GM19468 (cell line): ENCODE measurements around the gene NR1D2.
"Not testable (repeated sequence)": the region's sequence is repeated elsewhere in the genome, so short reads cannot be mapped to it uniquely, and the experiment has no call there.

Experiments
- ATAC-seq: cut with Tn5 transposase; IDR thresholded peaks from one replicate; pipeline ENCODE4 v1.9.1; 2021; ENCODE audit warnings: mild to moderate bottlenecking, moderate library complexity, moderate number of reproducible peaks; ENCODE audit not compliant: unreplicated experiment; ENCODE audit errors: extremely low read depth

The NR1D2 gene

DNA sequence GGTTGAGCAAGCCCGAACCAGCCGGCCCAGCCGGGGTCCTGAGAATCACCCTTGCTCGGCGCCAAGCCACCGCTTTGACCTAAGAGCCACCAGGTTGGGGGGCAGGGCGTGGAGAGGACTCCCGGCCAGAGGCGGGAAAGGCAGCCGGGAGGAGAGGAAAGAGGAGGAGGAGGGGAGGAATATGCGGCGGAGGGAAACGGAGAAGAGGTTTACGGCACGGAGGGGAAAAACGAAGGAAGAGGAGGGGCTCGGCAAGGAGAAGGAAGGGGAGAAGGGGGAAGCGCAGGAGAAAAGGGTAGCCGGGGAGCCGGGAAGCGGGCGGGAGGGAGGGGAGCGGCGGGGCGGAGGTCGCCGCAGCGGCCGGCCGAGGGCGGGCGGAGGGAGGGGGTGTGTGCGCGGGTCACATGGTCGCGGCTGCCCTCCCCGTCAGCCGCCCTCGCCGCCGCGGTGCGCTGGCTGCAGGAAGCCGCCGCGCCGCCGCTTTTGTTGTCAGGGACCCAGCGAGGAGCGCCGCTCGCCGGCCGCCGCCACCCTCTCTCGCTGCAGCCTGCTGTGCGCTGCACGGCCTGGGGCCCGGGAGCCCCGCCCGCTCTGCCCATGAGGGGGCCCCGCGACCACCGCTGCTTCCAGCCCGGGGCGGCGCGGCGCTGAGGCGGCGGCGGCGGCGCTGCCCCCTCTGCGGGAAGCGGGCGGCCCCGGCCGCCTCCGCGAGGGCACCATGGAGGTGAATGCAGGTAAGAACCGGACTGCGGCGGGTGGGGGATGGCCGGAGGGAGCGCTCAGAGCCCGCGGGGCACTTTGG, at the start of gene NR1D2:
Gene NR1D2, plus strand, starts transcription at position 426 of the 802 bp plus-strand sequence. Its CDS starts 293 bp downstream, at position 719.
- ATAC-seq, result peak; percentile 31

DNA sequence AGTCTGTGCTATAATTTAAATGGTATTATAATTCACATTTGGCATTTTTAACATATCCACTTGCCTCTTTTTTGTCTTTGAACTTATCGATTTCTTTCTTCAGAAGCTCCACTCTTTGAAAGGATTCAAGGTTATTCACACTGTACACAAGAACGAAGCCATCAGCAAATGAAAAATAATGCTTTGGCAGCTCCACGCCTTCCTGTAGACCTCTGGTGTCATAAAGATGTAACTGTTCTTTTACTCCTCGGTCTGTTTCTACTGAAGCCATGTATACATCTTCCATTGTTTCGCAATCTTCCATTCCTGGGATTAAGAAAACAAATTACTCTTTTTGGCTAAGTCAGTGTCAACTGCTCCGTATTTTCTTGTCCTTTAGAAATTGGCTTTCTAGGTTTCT, 44.3 kb upstream of the NR1D2 start:
- ATAC-seq, result no peak

DNA sequence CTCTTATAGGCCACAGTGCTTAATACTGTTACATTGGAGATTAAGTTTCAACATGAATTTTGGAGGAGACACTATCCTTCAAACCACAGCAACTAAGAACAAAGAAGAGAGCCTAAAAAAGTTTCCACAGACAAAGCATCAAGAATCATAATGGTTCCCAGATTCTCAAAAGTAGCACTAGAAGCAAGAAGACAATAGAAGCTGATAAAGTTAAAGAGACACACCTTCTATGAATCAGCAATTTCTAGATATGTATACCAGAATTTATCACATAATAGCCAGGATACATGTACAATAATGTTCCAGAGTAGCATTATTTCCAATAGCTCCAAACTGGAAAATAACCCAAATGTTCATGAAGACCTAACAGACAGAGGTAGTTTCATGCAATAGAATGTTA, 40.5 kb upstream of the NR1D2 start:
- ATAC-seq, result no peak

DNA sequence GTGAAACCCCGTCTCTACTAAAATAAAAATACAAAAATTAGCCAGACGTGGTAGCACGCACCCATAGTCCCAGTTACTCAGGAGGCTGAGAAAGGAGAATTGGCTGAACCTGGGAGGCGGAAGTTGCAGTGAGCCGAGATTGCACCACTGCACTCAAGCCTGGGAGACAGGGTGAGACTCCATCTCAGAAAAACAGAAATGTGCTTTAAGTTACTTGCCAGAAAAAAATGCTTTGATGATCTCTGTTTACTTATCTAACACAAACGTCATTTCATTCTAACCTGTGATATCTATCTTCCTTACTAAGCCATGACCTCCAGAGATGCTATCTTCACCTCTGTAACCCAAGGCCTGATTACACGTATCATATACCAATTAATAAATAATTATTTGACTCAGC, 35.7 kb upstream of the NR1D2 start:
- ATAC-seq, result no peak

DNA sequence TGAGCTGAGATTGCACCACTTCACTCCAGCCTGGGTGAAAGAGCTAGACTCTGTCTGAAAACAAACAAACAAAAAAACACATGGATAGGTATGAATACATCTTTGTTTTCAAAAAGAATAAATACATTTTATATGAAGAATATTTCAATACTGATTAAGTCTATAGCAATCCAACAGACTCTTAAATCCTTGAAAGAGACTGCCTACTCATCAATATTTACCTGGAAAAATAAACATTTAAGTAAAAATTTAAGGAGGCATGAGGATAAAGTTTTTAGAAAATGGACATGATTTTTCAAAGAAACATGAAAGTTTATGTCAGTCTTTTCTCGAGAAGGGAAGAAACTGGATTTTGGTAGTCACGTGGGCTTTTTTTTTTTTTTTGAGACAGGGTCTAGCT, 33.7 kb upstream of the NR1D2 start:
- no peak for ATAC-seq

DNA sequence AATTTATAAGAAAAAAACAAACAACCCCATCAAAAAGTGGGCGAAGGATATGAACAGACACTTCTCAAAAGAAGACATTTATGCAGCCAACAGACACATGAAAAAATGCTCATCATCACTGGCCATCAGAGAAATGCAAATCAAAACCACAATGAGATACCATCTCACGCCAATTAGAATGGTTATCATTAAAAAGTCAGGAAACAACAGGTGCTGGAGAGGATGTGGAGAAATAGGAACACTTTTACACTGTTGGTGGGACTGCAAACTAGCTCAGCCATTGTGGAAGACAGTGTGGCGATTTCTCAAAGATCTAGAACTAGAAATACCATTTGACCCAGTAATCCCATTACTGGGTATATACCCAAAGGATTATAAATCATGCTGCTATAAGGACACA, 32.8 kb upstream of the NR1D2 start:
- not testable (repeated sequence) for ATAC-seq

DNA sequence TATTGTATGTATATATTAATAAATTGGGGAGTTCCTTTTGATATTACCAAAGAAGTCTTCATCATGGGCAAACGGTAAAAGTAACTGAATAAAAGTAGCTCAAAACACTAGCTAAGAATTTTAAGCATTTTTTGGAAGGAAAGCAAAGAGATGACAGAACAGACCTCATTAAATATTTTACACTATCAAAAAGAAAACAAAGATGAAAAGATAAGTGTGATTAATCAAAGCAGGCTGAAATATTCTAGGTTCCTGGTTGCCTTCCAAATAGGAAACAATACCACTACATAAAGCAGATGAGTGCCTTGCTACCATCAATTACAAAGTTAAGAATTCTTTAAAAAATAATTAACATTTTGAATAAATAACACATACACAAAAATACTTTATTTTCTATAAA, 31.9 kb upstream of the NR1D2 start:
- ATAC-seq, result no peak

DNA sequence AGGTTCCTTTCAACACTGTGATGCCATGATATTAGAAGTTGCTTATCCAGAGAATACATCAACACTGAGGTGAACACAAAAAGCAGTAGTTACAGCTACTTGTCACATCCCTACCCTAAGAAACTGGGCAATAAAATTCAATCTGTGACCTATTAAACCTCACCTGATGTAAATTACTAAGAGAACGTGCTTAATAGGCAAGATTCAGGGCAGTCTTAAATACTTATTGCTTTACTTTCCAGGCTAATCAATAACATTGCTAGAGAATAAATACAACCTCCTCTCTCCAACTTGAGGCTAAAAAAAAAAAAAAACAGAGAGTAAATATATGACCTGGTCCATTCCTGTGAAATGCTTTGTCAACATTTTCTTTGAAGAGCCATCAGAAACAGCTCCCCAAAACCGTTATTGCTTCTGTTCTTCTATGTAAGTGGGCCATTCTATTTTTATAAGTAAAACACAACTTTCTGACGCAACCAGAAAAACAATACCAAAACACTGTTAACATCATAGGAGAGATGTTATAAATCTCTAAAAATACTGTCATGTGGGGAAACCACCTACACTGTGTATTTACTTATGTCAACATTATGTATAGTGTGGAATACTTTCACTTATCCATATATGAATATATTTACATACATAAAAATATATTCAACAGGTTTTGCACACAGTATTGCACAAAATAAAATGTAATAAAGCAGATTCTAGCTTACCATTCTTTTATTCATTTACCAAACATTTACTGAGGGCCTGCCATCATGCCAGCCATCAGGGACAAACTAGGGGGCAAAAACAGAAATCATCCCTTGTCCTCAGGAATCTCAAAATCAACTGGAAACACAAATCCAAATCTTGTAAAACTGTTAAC, 31.0 kb upstream of the NR1D2 start:
- ATAC-seq, result no peak

DNA sequence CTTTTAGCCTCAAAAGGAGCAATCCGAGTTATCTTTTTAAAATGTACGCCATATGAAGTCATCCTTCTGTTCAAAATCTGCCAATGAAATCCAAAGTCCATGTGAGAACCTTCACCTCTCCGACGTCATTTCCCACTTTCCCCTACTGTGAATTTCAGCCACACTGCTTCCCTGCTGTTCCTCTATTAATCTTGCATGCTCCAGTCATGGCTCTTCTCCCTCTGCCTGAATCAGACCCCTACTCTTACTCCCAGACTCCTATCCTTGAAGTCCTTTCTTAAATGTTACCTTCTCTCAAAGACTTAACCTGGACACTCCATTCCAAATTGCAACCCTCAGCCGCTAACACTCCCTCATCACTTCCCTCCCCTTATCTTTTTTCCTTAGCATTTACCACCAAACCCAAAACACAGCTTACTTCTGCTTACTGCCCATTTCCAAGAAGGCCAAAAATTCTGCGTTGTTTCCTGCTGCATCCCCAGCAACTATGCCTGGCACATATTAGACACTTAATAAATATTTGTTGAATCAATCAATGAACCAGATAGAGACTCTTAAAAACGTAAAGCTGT, 29.5 kb upstream of the NR1D2 start:
- ATAC-seq, result no peak

DNA sequence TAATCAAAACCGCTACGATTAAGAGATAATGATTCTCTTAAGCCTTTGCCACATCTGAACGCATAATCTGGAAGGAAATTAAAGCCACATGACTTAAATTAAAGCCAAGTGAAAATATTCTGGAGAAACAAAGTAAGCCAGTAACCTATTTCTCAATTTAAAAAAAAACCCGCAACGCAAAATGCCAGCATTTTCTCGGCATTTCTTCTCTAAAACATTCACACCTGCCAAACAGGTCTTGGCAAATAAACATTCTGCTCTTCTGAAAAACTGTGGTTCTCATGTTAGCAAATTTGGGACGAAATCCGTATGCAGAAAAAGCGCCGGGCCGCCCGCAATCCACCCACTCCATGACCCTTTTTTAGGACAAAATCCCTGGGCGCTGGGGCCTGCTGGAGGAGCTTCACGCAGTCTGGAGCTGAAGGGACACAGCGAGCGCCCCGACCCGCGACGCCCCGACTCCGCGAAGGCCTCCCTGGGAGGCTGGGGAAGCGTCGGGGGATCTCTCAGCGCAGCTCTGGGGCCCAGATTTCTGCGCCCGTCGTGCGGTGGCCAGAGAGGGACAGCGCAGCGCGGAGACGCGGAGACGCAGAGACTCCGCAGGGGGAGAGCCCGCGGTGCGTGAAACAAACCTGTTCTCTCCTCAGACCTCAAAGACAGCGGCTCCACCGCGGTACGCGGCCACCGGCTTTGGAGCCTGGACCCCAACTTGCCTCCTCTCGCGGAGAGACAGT, 28.8 kb upstream of the NR1D2 start:
- ATAC-seq, result peak; percentile 13

DNA sequence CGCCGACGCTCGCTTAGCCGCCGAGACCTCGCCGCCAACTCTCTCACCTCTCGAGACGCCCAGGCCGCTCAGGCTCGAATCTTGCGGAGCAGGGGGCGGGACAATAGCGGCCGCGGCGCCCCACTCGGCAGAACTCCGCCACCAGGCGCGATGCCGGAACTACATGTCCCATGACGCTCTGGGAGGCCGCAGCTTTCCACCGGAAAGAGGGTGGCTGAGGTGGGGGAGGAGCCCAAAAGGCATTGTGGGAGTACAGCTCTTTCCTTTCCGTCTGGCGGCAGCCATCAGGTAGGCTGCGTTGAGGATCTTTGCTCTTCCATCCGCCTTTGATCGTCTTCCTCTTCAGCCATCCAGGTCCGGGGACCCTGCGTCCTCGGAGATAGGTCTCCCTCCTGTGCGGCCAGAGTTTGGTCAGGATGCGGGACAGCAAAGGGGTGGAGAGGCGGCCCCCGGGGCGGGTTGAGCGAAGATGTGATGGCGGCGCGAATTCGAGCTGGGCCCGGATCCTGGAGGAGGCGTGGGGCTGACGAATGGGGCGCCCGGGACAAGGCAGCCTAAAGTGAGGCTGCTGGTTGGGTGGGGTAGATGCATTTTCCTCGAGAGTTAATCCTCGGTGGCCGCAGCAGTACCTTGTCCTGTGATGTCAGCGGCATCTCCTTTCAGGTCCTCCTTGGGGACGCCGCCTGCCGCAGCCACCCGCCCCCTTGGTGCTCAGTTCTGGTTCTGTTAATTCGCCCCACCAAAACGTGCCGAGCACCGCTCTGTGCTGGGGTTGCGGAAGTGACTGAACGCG, 28.0 kb upstream of the NR1D2 start, which contains the start of the genes NKIRAS1 and RPL15:
Gene NKIRAS1, minus strand, starts transcription at position 105 of the 793 bp plus-strand sequence. CDS start 6,086 bp downstream, outside the sequence.
Gene RPL15, plus strand, starts transcription at position 247 of the 793 bp plus-strand sequence. CDS start 728 bp downstream, outside the sequence.
- peak; percentile 98 for ATAC-seq

DNA sequence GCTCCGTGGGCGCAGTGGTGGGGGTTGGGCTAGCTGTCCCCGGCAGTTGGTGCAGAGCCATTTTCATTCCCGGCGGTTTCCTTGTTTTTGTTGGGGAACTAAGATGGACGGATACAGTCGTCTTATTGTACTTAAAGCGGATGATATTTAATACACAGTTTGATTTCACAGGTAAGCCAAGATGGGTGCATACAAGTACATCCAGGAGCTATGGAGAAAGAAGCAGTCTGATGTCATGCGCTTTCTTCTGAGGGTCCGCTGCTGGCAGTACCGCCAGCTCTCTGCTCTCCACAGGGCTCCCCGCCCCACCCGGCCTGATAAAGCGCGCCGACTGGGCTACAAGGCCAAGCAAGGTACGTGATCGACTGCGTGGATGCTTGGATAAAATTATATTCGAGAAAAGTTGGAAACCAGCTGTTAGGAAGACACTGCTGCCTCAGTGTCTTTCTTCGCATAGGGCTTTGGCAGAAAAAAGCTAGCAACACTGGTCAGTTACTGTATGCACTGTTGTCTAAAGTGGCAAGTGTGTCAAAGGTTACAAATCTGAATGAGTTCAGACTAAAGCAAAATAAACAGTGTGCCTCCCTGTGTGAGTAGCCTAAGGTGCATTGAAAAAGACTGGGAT, 27.3 kb upstream of the NR1D2 start:
- not testable (repeated sequence) for ATAC-seq

DNA sequence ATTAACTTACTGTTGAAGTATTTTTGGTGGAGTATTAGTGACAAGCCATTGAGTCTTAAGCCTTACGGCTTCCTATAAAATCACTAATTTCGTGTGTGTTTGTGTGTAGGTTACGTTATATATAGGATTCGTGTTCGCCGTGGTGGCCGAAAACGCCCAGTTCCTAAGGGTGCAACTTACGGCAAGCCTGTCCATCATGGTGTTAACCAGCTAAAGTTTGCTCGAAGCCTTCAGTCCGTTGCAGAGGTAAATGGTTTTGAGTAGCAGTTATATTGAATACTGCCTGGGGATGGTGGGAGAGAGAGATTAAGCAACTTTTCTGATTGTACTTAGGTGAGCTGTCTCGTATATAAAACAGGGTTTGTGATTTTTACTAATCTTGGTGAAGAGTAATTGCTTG, 26.8 kb upstream of the NR1D2 start:
- not testable (repeated sequence) for ATAC-seq

DNA sequence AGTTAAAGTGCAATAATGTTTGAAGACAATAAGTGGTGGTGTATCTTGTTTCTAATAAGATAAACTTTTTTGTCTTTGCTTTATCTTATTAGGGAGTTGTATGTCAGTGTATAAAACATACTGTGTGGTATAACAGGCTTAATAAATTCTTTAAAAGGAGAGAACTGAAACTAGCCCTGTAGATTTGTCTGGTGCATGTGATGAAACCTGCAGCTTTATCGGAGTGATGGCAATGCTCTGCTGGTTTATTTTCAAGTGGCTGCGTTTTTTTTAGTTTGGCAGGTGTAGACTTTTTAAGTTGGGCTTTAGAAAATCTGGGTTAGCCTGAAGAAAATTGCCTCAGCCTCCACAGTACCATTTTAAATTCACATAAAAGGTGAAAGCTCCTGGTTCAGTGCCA, 25.5 kb upstream of the NR1D2 start:
- no peak for ATAC-seq

DNA sequence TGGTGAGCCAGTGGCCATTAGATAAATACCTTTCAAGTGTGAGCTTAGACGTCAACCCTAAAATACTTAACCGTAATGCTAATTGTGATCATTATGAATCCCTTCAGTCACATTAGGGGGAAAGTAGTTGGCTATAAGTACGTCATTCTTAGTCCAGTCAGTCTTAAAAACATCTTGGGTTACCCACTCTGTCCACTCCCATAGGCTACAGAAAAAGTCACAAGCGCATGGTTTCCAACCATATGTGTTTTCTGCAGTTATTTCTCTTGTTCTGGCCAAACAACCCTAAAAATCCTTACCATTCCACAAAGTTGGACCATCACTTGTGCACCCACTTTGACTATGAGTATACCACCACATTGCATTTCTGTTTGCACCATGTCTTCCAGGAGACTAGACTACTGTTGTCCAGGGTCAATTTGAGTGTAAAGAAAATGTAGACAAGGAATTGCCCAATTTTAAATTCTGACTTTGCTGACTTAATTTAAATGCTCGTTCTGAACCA, 24.9 kb upstream of the NR1D2 start:
- no peak for ATAC-seq

DNA sequence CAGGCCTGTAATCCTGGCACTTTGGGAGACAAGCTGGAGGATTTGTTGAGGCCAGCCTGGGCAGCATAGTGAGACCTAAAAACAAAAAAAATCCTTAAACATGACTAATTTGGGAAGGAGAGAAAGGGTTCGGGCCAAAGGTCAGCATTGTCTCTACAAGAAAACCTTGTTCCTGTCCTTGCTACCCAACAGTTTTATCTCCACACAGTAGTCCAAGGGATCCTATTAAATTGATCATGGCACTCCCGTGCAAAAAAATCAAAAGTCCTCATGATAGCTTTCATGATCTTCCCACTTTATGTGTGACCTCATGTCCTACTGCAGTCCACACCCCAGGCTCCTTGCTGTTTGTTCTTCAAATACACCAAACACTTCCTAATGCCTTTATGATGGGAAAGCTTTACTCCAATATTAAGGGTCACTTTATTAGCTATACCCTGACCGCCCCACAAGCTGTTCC, 24.0 kb upstream of the NR1D2 start:
- ATAC-seq, result no peak

DNA sequence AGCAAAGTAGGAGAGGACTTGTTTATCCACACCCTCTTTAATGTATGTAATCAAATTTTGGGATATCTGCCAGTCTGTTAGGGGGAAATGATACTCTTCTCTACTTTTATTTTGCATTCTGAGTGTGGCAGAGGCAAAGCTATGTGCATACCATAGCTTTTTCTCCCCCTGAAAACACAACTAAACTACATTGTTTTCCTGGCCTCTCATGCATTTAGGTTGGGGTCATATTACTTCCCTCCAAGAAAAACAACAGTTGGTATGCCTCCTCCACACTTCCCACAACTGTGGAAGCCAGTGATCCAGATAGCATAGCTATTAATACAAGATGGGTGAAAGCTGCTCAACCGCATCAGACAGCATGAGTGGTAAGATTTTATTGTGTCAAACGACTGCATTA, 21.3 kb upstream of the NR1D2 start:
- no peak for ATAC-seq

DNA sequence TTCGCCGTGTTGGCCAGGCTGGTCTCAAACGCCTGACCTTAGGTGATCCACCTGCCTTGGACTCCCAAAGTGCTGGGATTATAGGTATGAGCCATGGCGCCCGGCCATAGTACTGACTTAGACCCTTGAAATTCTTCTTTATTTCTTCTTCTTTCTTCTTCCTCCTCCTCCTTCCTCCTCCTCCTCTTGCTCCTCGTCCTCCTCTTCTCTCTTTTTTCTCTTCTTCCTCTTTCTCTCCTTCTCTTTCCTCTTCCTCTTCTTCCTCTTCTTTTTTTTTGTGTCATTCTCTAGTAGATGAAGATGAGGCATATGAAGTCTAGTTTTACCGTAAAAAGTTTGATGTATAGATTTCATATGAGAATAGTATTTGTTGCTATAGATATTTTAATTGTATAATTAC, 18.8 kb upstream of the NR1D2 start:
- ATAC-seq, result no peak

DNA sequence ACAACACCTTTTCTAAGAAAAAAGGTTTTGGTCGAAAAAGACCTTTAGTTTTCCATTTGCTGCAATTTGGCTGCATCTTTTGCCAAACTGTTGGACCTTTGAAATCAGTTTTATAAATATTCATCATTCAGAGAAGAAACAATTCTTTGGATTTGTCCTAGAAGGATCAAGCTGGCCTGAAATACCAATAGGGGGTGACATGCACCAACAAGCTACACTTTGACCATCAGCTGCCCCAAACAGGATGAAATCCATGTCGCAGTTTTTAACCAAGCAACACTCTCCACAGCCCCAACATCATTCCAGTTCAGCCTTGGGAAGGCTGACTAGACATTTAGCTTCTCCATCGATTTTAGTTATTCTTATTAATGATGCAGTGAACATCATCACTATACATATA, 18.4 kb upstream of the NR1D2 start:
- ATAC-seq, result no peak
